Fibroblast of mammary gland (primary cell): ENCODE results near the gene LRRC32.

Experiments used
- DNase-seq: peaks from one replicate; pipeline ENCODE4 v3.0.0-alpha.2; 2010; ENCODE audit warnings: low read depth
- H3K4me3 ChIP-seq: 2 replicates; pipeline ENCODE4 v1.5.1; 2011; ENCODE audit warnings: low read depth, mild to moderate bottlenecking, low read length, moderate library complexity; ENCODE audit not compliant: control insufficient read depth
- TF ChIP-seq, protein P1 (sequence below): conservative IDR thresholded peaks from 2 replicates; pipeline ENCODE4 v1.5.1; 2011; ENCODE audit warnings: low read depth, low read length, inconsistent platforms; ENCODE audit not compliant: control insufficient read depth, insufficient read depth

Gene LRRC32

DNA sequence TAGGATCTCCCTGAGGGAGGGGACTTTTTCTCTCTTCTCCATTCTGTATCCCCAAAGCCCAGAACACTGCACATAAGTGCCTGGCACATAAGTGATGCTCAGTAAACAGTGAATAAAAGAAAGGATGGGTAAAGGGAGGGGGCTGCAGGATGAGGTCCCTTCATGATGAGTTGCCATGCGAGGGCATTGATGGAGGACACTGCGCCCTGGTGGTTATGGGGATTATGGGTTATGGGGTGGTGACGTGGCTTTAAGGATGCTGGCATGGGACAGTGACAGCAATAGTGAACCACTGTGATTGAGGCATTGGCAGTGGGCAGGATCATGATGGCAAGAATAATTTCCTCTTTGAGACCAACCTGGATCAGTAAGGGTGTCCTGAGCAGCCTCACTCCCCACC lies 43.9 kb upstream of the LRRC32 start:
- TF ChIP-seq, protein P1, sequence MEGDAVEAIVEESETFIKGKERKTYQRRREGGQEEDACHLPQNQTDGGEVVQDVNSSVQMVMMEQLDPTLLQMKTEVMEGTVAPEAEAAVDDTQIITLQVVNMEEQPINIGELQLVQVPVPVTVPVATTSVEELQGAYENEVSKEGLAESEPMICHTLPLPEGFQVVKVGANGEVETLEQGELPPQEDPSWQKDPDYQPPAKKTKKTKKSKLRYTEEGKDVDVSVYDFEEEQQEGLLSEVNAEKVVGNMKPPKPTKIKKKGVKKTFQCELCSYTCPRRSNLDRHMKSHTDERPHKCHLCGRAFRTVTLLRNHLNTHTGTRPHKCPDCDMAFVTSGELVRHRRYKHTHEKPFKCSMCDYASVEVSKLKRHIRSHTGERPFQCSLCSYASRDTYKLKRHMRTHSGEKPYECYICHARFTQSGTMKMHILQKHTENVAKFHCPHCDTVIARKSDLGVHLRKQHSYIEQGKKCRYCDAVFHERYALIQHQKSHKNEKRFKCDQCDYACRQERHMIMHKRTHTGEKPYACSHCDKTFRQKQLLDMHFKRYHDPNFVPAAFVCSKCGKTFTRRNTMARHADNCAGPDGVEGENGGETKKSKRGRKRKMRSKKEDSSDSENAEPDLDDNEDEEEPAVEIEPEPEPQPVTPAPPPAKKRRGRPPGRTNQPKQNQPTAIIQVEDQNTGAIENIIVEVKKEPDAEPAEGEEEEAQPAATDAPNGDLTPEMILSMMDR, result peak; percentile 6
- DNase-seq, result no peak
- no peak overlapping the region for H3K4me3 ChIP-seq

DNA sequence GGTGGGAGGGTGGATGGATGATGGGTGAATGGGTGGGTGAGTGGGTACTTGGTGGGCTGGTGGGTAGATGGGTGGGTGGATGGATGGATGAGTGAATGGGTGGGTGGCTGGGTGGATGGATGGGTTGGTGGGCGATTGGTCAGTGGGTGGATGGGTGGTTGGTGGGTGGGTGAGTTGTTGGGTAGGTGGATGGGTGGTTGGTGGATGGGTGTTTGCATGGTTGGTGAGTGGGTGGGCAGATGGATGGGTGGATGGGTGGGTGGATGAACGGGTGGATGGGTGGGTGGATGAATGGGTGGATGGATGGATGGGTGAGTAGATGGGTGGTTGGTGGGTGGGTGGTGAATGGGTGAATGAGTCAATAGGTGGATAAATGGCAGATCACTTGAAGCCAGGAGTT lies 43.0 kb upstream of the LRRC32 start:
- TF ChIP-seq, protein P1, result no peak
- DNase-seq, result no peak
- no peak overlapping the region for H3K4me3 ChIP-seq

DNA sequence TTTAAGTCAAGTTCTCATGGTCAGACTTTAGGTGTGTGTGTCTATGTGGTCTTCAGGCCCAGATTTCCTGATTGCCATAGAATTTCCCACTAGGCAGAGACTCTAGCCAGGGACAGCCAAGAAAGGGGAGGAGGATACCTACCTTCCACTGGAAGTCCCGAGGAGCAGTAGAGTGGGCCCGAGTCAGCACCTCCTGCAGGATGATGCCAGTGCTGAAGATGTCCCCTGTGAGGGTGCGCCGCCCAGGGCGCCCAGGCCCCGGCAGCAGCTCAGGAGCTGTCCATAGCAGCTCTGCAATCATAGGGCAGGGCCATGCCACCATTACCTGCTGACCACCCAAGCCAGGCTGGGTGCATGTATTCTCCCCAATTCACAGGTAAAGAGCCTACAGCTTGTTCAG lies 41.6 kb upstream of the LRRC32 start:
- TF ChIP-seq, protein P1, result no peak
- DNase-seq, result no peak
- H3K4me3 ChIP-seq, result no peak overlapping the region

DNA sequence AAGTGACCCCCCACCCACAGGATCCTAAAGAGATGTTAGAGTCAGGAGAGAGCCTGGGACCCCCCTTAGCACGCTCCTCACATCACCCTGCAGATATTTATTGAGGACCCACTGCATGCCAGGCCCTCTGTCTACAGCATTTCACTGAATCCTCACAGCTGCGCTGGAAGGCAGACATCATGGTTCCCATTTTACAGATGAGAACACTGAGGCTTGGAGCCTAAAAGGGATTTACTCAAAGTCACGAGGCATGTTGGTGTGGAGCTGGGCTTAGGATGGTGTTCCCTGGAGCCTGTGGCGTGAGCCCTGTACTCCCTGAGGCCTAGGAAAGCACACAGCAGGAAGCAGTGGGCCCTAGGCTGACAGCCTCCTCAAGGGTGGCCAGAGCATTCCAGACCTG lies 39.2 kb upstream of the LRRC32 start:
- TF ChIP-seq, protein P1, result no peak
- no peak for DNase-seq
- H3K4me3 ChIP-seq, result no peak overlapping the region

DNA sequence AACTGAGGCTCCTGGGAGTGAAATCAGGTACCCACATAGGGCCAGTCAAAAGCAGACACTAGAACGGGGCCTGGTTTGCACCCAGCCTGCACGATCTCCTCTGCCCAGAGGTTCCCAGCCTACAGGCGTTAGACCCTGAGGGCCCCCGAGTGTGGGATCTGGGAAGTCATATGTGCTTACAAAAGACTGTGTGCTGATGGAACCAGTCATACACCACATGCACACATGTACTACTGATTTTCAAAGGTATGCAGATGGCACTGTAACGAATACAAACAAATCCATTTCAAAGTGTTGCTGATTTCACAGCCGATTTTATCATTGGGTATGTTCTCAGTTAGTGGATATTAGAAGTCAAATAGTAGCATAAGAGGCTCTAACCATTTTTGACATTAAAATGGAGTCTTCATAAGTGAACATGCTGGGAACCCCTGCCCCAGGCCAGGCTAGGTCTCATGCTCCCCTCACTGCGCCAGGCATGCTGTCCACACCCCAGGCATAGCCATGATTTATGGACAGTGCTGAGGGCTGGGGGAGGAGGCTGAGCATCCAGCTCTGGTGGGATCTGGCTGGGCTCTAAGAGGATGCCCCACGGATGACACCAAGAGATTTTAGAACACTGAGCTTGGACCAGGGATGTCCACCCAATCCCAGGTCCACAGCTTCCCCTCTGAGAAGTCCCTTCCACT lies 38.6 kb upstream of the LRRC32 start:
- TF ChIP-seq, protein P1, result no peak
- H3K4me3 ChIP-seq, result no peak overlapping the region
- DNase-seq, result no peak

DNA sequence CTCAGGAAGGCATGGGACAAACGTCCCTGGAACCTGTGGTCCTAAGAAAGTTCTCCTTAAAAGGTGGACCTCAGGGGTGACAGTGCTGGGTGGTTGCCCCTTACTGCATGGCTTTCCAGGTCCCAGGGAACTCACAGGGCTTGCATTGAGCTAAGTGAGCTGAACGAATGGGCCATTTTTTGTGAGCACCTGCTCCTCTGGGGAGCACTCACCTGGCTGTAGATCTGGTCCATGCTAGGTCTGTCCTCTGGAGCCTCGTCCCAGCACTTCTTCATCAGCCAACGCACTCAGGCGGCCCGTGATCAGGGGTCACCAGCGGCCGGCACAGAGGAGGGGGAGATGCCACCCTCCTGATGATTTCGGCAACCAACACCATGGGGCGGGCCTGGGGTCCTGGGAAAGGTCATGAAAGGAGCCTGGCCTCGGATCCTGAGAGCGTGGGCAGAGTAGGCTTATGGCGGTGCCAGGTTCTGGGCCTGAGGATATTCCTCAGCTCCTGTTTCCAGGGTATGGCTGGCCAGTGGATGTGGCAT lies 36.8 kb upstream of the LRRC32 start:
- H3K4me3 ChIP-seq, result no peak overlapping the region
- TF ChIP-seq, protein P1, result no peak
- DNase-seq, result no peak
